ENCODE results near the gene MGLL.

The MGLL gene

GRCh38 chr3:127738192-127738840 is 84.0 kb downstream of the MGLL start:
- FAIRE-seq = no peak

DNA sequence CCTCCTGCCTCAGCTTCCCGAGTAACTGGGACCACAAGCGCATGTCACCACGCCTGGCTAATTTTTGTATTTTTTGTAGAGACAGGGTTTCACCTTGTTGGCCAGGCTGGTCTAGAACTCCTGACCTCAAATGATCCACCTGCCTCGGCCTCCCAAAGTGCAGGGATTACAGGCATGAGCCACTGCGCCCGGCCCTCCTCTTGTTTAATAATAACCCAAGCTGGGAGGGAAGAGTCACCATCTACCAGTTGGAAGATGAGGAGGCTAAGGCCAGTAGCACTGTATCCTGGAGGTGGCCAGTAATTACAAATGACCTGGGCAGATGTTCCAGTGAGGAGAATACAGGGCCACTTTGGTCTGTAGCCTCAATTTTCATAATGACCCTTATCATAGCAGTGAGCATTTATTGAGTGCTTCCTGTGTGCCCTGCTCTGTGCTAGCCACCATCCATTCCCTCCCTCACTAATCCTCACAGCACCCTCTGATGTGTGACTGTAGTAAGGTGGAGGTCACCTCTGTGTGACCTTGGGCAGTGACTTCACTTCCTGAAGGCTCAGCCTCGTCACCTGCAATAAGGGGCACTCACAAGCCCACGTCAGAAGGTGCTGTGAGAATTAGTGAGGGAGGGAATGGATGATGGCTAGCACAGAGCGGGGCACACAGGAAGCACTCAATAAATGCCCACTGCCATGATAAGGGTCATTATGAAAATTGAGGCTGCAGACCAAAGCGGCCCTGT is 85.3 kb downstream of the MGLL start:
- no peak for FAIRE-seq

DNA sequence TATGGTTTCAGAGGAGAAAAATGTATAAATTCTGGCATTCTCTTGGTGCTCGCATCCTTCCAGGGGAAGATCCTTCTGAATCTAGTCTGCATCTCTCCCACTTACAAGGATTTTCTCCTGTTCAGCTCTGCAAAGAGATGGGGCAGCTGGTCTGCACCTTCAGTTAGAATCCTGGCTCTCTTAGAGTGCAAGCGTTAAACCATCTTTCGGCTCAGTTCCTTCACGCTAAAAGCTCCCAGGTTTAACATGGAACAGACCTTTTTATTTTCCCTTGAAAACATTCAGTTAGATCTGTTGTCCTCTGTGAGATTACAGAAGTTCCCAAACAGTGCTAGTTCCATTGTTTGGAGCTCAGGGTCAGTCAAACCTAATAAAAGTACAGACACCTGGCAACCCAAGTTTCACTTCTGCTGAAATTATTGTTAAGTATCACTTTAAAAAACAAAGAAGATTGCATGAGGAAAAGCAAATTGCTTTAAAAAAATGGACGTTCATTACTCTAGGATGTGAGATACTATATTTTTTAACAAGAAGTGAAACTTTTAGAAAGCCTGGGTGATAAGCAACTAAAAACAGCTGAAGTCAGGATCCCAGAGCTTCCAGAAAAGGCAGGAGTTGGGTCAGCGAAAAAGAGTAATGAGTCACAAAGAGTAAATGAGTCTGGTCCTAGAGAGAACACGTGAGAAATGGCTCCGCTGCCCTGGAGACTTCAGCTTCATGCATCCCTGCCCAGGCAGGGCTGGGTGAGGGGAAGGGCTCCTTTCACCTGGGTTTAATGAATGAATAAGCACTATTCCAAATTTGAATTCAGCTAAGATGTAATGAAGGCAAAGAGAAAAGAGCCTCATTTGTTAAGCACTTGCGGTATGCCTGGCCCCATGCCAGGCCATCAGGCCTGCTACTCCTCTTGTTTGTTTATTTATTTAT is 86.3 kb downstream of the MGLL start:
- no peak for FAIRE-seq

- no peak for FAIRE-seq
These were observed 87.4 kb downstream of the MGLL start for GRCh38 chr3:127734754-127735473.

GRCh38 chr3:127734181-127734720 is 88.1 kb downstream of the MGLL start:
- FAIRE-seq = no peak

DNA sequence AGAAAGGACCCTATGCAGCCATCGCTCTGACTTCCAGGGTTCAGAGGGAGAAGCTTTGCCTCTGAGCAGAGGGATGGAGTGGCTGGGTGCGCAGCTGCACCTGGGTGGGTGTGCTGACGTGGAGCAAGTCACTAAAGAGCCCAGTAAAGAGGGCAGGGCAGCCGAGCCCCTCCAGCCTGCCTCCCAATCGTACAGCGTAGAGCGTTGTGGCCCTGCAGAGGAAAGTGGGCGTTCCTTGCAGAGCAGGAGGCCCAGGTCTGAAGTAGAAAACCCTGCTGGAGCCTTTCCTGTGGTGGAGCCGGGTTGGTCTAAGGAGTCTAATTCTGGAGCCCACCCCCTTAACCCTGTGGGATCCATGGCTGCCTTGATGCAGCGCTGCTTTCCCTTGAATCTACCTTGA is 88.5 kb downstream of the MGLL start:
- no peak for FAIRE-seq

DNA sequence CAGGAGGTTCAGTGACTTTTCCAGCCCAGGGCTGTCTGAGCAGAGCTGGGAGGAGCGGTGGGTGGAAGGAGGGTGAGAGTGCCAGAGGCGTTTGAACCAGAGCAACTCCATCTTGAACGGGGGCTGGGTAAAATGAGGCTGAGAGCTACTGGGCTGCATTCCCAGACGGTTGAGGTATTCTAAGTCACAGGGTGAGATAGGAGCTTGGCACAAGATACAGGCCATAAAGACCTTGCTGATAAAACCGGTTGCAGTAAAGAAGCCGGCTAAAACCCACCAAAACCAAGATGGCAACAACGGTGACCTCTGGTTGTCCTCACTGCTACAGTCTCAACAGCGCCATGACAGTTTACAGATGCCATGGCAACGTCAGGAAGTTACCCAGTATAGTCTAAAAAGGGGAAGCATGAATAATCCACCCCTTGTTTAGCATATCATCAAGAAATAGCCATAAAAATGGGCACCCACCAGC is 89.4 kb downstream of the MGLL start:
- no peak for FAIRE-seq

DNA sequence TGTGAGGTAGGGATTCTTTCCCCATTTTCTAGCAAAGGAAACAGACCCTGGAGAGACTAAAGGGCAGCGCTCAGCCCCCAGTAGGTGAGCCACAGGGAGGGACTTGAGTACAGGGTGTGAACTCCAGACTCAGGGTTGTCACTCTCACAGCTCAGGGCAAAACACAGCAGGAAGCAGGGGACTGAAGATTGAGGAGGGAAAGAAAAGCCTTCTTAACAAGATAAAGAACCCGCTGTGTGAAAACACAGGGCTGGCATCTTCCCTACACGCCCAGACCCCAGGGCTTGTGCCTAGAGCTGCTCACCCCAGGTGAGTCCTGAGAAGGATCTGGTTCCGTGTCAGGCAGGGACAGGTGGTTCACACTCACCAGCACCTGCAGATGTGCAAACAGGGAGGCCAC is 90.0 kb downstream of the MGLL start:
- FAIRE-seq = no peak

GRCh38 chr3:127731546-127732289 is 90.6 kb downstream of the MGLL start:
- no peak for FAIRE-seq

GRCh38 chr3:127730666-127731295 is 91.5 kb downstream of the MGLL start:
- FAIRE-seq = no peak

DNA sequence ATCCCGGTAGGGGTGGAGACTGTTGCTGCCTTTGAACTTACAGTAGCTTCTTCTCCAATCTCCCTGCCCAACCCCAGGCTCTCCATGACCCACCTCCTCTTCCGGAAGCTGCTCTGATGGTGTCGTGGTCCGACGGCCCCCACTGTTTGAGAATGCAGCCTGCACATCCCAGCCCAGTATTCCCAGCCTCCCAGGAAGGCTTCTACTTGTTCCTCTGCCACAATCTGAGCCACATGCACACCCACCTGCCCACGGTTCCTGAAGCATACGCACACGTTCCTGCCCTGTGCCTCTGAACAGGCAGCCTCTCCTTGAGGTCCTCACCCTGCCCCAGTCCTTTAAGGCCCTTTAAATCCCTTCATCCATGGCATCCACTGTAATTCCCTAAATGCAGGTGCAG is 92.1 kb downstream of the MGLL start:
- FAIRE-seq = no peak

DNA sequence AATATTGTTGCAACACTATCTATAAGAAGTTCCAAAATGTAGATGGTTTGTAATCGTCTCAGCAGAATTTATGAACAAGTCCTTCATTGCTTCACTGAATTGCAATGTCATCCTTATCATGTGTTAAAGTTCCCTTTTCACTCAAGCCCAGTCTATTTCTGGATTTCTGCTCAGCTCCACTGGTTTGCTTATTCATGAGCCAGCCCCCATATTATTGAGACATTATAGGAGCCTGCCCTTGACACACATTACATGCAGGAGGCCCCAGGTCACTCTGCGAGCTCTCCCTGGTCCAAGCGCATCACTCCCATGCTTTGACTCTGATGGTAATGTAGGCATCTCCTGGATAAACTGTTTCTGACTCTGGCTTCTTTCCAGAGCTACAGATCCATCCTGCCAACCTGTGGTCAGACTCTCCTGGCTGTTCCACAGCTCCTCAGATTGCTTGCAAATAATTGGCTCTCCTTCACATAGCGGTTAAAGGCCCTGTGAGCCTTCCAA is 92.7 kb downstream of the MGLL start:
- no peak for FAIRE-seq

DNA sequence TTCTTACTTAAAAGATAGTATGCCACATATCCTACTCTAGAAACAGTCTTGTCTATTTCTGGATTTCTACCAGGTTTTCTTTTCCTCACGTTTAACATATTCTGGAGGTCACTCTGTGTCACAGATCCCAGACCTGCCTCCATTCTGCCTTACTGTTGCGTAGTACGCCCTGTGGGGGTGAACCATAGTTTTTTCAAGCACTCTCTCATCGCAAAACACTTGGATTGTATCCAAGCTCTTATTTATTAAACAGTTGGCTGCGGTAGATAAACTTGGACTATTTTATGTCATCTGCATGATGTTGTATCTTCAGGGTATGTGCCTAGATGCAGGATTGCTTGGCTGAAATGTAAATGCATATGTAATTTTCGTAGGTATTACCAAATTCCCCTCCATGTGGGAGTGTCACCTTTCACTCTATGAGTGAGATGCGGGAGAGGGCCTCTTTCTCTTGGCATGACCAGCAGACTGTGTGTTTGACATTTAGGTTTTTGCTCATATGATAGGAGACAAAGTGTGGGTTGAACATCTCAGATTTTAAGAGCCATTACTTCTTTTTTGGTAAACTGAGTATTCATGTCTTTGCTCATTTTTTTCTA is 93.8 kb downstream of the MGLL start:
- no peak for FAIRE-seq

GRCh38 chr3:127726894-127727293 is 95.4 kb downstream of the MGLL start:
- no peak for FAIRE-seq

DNA sequence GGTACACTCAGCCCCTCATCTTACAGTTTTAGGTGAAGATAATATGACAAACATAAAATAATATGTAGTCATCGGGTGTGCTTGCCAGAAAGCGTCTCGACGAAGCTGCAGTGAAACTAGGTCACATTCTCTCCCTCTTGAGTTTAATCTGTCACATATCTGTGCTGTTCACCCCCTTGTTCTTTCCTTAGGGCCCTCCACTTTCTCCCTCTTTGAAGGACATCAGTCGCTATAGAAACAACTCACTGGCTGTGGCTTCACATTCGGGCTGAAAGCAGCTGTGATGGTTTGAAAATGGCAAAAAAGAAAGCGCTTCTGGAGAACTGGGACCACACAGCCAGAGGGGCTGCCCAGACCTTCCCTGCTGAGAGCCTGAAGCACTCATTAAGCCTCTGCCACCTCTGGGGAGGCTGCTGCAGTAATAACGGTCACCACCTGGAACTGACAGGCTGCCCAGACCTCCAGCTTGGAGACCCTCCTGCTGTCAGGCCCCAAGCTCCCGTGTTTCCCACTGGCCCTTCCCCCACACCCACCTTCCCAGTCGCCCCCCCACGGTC is 99.2 kb downstream of the MGLL start:
- FAIRE-seq = no peak

GRCh38 chr3:127722091-127722784 is 100.1 kb downstream of the MGLL start:
- FAIRE-seq = no peak

GRCh38 chr3:127720985-127721935 is 101.1 kb downstream of the MGLL start:
- FAIRE-seq = no peak

- no peak for FAIRE-seq
These were observed 102.0 kb downstream of the MGLL start for GRCh38 chr3:127720161-127720823.

All from colon (tissue), 2 donors.